Transverse colon (tissue), 4 donors: ENCODE results near the gene RFX6. TPM values are rescaled to one million over a fixed set of nuclear protein-coding genes. Genes with fewer than 3 reads are reported as not detected.

Experiments used
- DNase-seq: peaks from one replicate; pipeline ENCODE4 v3.0.0-alpha.2; 2019
- H3K27ac ChIP-seq, 4 donors: fragments of 200-600 bp; sonication (generic); 2 replicates each; pipeline ENCODE4 v1.5.1; 2016 to 2018; ENCODE audit warnings: inconsistent platforms in 4 of 4
- H3K27me3 ChIP-seq: fragments of 200-600 bp; sonication (generic); 2 replicates; pipeline ENCODE4 v1.5.1; 2017; ENCODE audit warnings: inconsistent platforms
- H3K36me3 ChIP-seq, 4 donors: fragments of 200-600 bp; sonication (generic); 2 replicates each; pipeline ENCODE4 v1.5.1; 2017 to 2019; ENCODE audit warnings: inconsistent platforms in 4 of 4
- H3K4me1 ChIP-seq, 4 donors: fragments of 200-600 bp; sonication (generic); 2 replicates each; pipeline ENCODE4 v1.5.1; 2017 to 2020; ENCODE audit warnings: inconsistent platforms in 4 of 4
- H3K4me3 ChIP-seq, 4 donors: fragments of 200-600 bp; sonication (generic); 1 replicate in 1 of 4; 2 replicates in 3 of 4; pipeline versions ENCODE4 v1.5.1 to v1.6.1; 2017 to 2019; ENCODE audit warnings: inconsistent platforms in 4 of 4
- H3K9me3 ChIP-seq, 2 donors: fragments of 200-600 bp; sonication (generic); 2 replicates each; pipeline ENCODE4 v1.5.1; 2017 to 2019; ENCODE audit warnings: inconsistent platforms in 2 of 2
- EP300 ChIP-seq: sonication (generic); formaldehyde crosslinking; IDR thresholded peaks from one replicate; pipeline ENCODE4 v1.6.1; 2017; ENCODE audit warnings: antibody characterized with exemption, low read depth
- POLR2A ChIP-seq: fragments of 450-650 bp; IDR thresholded peaks from one replicate; pipeline ENCODE4 v1.6.1; 2016; ENCODE audit warnings: antibody characterized with exemption, mild to moderate bottlenecking, moderate library complexity
- POLR2AphosphoS5 ChIP-seq, 3 donors: sonication (generic); formaldehyde crosslinking; IDR thresholded peaks; one replicate each; pipeline ENCODE4 v1.6.1; 2016; ENCODE audit warnings: antibody characterized with exemption in 3 of 3
- WGBS, 2 donors: methylation state at CpG; one replicate each; pipeline ENCODE4 v1.1.5; 2018; ENCODE audit warnings: low coverage in 1 of 2; 5-methylcytosine and 5-hydroxymethylcytosine counted together
- in situ Hi-C, 4 donors: fragments of 200-750 bp; cut with MboI; loops; one replicate each; pipeline versions ENCODE4 v1.15.0 to v1.15.1; 2017; ENCODE audit warnings: low sequenced_read_pairs in 3 of 4, low pct_ligation_motif_present in 1 of 4, low pct_unique_long_range_greater_than_20kb in 1 of 4
- intact Hi-C: fragments of 100-400 bp; cut with DNase I; formaldehyde crosslinking; loops from one replicate; pipeline ENCODE4 v1.15.1; 2023; ENCODE audit warnings: low total_unique reads
- total RNA-seq, 4 donors: library from RNA; depleted of rRNA; stranded (reverse); fragments of >200 nt; gene quantifications; one replicate each; pipeline ENCODE4 v1.1.0, GENCODE V29; 2016
- TF ChIP-seq, protein P1 (sequence below), 5 experiments: fragments of 200-600 bp in 3 of 5; fragments of 450-650 bp in 2 of 5; sonication (generic) in 3 of 5; IDR thresholded peaks; 1 replicate in 2 of 5; 2 replicates in 3 of 5; pipeline ENCODE4 v1.5.1; 2016 to 2017; ENCODE audit warnings: antibody characterized with exemption in 5 of 5, inconsistent platforms in 3 of 5, mild to moderate bottlenecking in 2 of 5, moderate library complexity in 1 of 5

RFX6 gene
- total RNA-seq, 4 donors from 2014 or later: 0.48 to 3.8 (median 1.1) TPM; not detected in 1

DNA sequence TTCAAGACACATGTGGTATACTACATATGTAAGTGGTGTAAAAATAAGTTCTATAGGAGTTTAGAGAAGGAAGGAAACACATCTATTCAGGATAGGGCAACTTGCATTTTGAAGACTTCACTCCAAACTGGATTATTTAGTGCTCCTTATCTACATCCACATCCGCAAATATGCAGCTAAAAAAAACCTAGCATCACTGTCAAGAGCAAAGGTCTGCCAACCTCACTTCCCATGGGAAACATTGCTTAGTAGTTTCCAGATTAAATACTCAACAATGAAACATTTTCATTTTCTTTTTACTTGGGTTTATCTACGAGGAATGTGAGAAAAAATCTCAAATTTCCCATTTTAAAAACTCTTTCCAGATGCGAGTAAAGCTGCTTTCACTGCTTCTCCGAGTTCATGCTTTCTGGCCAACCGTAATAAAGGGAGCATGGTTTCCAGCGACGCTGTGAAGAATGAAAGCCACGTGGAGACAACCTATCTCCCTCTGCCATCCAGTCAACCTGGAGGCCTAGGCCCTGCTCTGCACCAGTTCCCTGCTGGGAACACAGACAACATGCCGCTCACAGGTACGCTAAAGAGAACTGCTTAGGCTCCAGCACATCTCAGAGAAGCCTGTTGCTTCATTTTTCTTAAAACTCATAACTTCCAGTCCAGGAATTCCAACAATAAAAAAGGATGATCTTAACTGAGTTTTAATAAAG, 48.2 kb downstream of the RFX6 start:
- no peak overlapping the region for H3K4me3 ChIP-seq
- intact Hi-C loops: no loop called here
- in situ Hi-C loops: no loop called here
- H3K36me3 ChIP-seq: no peaks in the 10 kb centered on the region
- TF ChIP-seq POLR2AphosphoS5 (IDR thresholded peaks at IDR 0.05) (no peak), POLR2A (no peak), EP300 (no peak)
- TF ChIP-seq, protein P1, sequence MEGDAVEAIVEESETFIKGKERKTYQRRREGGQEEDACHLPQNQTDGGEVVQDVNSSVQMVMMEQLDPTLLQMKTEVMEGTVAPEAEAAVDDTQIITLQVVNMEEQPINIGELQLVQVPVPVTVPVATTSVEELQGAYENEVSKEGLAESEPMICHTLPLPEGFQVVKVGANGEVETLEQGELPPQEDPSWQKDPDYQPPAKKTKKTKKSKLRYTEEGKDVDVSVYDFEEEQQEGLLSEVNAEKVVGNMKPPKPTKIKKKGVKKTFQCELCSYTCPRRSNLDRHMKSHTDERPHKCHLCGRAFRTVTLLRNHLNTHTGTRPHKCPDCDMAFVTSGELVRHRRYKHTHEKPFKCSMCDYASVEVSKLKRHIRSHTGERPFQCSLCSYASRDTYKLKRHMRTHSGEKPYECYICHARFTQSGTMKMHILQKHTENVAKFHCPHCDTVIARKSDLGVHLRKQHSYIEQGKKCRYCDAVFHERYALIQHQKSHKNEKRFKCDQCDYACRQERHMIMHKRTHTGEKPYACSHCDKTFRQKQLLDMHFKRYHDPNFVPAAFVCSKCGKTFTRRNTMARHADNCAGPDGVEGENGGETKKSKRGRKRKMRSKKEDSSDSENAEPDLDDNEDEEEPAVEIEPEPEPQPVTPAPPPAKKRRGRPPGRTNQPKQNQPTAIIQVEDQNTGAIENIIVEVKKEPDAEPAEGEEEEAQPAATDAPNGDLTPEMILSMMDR (IDR thresholded peaks at IDR 0.05): no peak
- H3K9me3 ChIP-seq: no peaks in the 10 kb centered on the region
- no peak for DNase-seq
- no peaks in the 10 kb centered on the region for H3K4me1 ChIP-seq
- no peaks in the 10 kb centered on the region for H3K27me3 ChIP-seq
- WGBS, 2 donors: 78 to 86% methylated on average over 6 to 10 of the region's 10 CpGs
- H3K27ac ChIP-seq: no peak overlapping the region

DNA sequence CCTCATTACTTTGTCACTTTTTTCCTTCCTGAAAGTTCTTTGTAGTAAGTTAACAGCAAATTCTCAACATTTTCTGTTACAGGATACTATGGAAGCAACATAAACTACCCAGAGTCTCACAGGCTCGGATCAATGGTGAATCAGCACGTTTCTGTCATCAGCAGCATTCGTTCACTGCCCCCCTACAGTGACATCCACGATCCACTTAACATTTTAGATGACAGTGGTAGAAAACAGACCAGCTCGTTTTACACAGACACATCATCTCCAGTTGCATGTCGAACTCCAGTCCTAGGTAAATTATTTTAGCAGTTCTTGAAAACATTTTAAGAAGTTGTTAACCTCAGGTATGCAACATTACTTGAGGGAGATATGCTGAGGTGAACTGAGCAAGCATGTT, 51.6 kb downstream of the RFX6 start:
- Histone ChIP-seq H3K4me1 (no peaks in the 10 kb centered on the region), H3K27me3 (no peaks in the 10 kb centered on the region), H3K9me3 (no peaks in the 10 kb centered on the region), H3K36me3 (no peaks in the 10 kb centered on the region), H3K4me3 (no peak overlapping the region), H3K27ac (no peak overlapping the region)
- TF ChIP-seq EP300: no peak
- TF ChIP-seq POLR2AphosphoS5 (IDR thresholded peaks at IDR 0.05): no peak
- TF ChIP-seq, protein P1 (IDR thresholded peaks at IDR 0.05): no peak
- TF ChIP-seq POLR2A: no peak
- intact Hi-C loops: no loop called here
- DNase-seq: no peak
- WGBS, 2 donors: 40 to 55% methylated on average over 1 to 6 of the region's 6 CpGs
- in situ Hi-C loops: no loop called here

DNA sequence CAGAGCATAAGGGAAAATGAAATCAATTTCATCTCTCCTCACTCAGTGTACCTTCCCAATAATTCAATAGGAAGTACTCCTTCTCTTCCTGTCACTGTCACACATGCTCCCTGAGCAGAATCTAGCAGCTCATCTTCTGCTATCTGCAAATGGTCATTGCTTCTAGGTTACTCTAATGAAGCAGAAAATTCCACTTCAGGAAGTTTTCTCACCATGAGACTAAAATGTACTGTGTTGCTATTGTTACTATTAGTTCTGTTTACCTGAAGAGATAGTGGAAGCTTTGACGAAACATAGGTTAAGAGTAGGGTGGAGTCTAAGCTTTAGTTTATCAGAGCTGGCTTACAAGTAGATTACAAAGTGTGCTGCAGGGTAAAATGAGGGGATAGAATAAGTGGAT, 52.8 kb downstream of the RFX6 start:
- 82% methylated on average over 1 of the region's 1 CpG; no CpG with 5 or more reads in 1 of the 2 donors for WGBS, 2 donors
- Histone ChIP-seq H3K4me1 (no peaks in the 10 kb centered on the region), H3K36me3 (no peaks in the 10 kb centered on the region), H3K4me3 (no peak overlapping the region), H3K27ac (no peak overlapping the region), H3K9me3 (no peaks in the 10 kb centered on the region), H3K27me3 (no peaks in the 10 kb centered on the region)
- intact Hi-C loops: no loop called here
- in situ Hi-C loops: no loop called here
- TF ChIP-seq, protein P1 (IDR thresholded peaks at IDR 0.05): no peak
- TF ChIP-seq POLR2AphosphoS5 (IDR thresholded peaks at IDR 0.05) (no peak), EP300 (no peak), POLR2A (no peak)
- DNase-seq: no peak

DNA sequence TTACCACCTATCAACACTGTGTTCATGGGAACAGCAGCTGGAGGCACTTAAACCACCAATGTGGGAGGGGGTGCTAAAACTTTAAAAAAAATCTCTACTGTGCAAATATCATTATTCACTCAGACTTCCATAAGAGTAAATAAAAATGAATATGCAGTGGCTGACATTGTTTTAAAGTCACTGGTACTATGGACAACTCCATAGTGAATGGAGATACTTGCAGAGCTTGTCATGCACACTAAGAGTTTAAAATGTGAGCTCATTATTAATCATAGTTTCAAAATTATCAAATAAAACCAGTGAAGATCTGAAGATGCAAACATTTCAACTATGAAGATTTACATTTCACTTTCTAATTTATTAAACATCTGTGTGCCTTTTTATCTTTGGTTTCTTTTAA, 54.4 kb downstream of the RFX6 start:
- Histone ChIP-seq H3K4me1 (no peaks in the 10 kb centered on the region), H3K36me3 (no peaks in the 10 kb centered on the region), H3K4me3 (no peak overlapping the region), H3K27ac (no peak overlapping the region), H3K9me3 (no peaks in the 10 kb centered on the region), H3K27me3 (no peaks in the 10 kb centered on the region)
- DNase-seq: no peak
- intact Hi-C loops: no loop called here
- no peak for TF ChIP-seq EP300
- in situ Hi-C loops: no loop called here

DNA sequence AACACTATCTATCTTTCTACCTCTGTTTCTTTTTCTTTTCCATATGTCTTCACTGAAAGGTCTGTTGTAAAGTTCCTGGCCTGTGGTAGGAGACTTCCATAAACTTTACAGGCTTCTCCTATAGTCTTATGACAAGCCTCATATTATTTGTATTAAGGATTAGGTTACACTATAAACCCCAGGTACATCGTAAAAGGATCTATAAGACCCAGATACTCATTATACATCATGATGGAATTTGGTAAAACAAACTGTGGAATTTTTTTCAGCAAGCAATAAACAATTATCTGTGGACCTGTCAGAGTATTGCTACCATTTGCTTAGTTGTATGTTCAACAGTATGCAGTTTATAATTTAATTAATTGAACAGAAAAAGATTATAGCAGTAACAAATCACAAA, 55.5 kb downstream of the RFX6 start:
- no peak for TF ChIP-seq POLR2A
- TF ChIP-seq EP300: no peak
- TF ChIP-seq POLR2AphosphoS5 (IDR thresholded peaks at IDR 0.05): no peak
- TF ChIP-seq, protein P1 (IDR thresholded peaks at IDR 0.05): no peak
- Histone ChIP-seq H3K4me3 (no peak overlapping the region), H3K27ac (no peak overlapping the region), H3K4me1 (no peaks in the 10 kb centered on the region), H3K36me3 (no peaks in the 10 kb centered on the region), H3K27me3 (no peaks in the 10 kb centered on the region), H3K9me3 (no peaks in the 10 kb centered on the region)
- intact Hi-C loops (no loop called here), in situ Hi-C loops (no loop called here)
- 40 to 57% methylated on average over 1 of the region's 1 CpG for WGBS, 2 donors
- DNase-seq: no peak
